Measurements from ENCODE around the gene UTP15. TPM values are rescaled to one million over a fixed set of nuclear protein-coding genes. Genes with fewer than 3 reads are reported as not detected.

The UTP15 gene
- total and polyA plus RNA-seq, 2 of the 4 experiments (the other 2 are of a cell fraction): 11.4 to 28.0 TPM

- Histone ChIP-seq H2BK20ac (ENCODE audit: low read depth, low read length) (no peak overlapping the region), H3K9ac (ENCODE audit: low read depth, low read length) (no peak overlapping the region), H4K91ac (ENCODE audit: insufficient read depth, low read depth, low read length) (no peak overlapping the region), H2AK5ac (ENCODE audit: low read depth, low read length) (no peak overlapping the region), H3K4ac (ENCODE audit: low read depth, low read length) (no peak overlapping the region), H4K20me1 (ENCODE audit: insufficient read depth, low read length) (no peaks in the 10 kb centered on the region), H3K27ac (ENCODE audit: insufficient read depth, low read length) (no peak overlapping the region), H3K18ac (ENCODE audit: low read depth, low read length) (no peak overlapping the region), H2AFZ (replicated peaks; ENCODE audit: low read length, poor library complexity) (no peak overlapping the region), H3K9me1 (ENCODE audit: insufficient read depth, low read length) (no peaks in the 10 kb centered on the region), H3K9me3 (ENCODE audit: control insufficient read depth, insufficient read depth, low read length) (no peaks in the 10 kb centered on the region), H3K4me2 (ENCODE audit: low read depth, low read length) (no peak overlapping the region), H3K36me3 (ENCODE audit: control insufficient read depth, insufficient read depth, low read length) (peaks cover 25% of the 10 kb centered on the region), H2AK9ac (replicated peaks; ENCODE audit: low read depth, low read length, poor library complexity) (no peak overlapping the region), H3K27me3 (ENCODE audit: control insufficient read depth, insufficient read depth, low read length) (no peaks in the 10 kb centered on the region), H2BK120ac (ENCODE audit: low read depth, low read length) (no peak overlapping the region), H4K5ac (ENCODE audit: low read depth, low read length) (no peak overlapping the region), H2BK15ac (ENCODE audit: low read depth, low read length) (no peak overlapping the region), H2BK5ac (ENCODE audit: low read depth, low read length, poor library complexity, severe bottlenecking) (no peak overlapping the region), H3K4me1 (ENCODE audit: control insufficient read depth, insufficient read depth, low read length) (no peaks in the 10 kb centered on the region), H3K56ac (ENCODE audit: extremely low read depth, insufficient read depth, low read length) (no peak overlapping the region), H3K14ac (replicated peaks; ENCODE audit: low read depth, low read length) (no peak overlapping the region), H3K79me1 (ENCODE audit: low read depth in 1 of 2, low read length in 2 of 2) (peaks cover 0 to 7% of the 10 kb centered on the region in 2 experiments; a peak in 2 of 4 replicates), H4K8ac (ENCODE audit: low read depth in 2 of 2, low read length in 2 of 2) (no peak overlapping the region), H3K23ac (ENCODE audit: low read depth, low read length) (no peak overlapping the region), H3K4me3 (ENCODE audit: insufficient read depth, low read depth, low read length) (no peak overlapping the region)
- POLR2A ChIA-PET (ENCODE audit: unreplicated experiment): no interaction called here
- BruUV-seq (replicated peaks): no TSS peak
- dilution Hi-C loops (cut with HindIII; ENCODE audit: low sequenced_read_pairs, unreplicated experiment) (no loop called here), intact Hi-C loops (cut with micrococcal nuclease) (no loop called here), in situ Hi-C loops (cut with MboI; ENCODE audit: low sequenced_read_pairs) (no loop called here)
- DNase-seq: no peak
- TF ChIP-seq BHLHE40 (IDR thresholded peaks at IDR 0.05; ENCODE audit: low read depth, low read length) (no peak), CEBPB (IDR thresholded peaks at IDR 0.05; ENCODE audit: low read depth, low read length) (no peak), ELK1 (IDR thresholded peaks at IDR 0.05; ENCODE audit: borderline replicate concordance, low read depth, low read length) (no peak), RFX5 (IDR thresholded peaks at IDR 0.05; ENCODE audit: low read depth, low read length) (no peak), MAFK (IDR thresholded peaks at IDR 0.05; ENCODE audit: low read depth, low read length) (no peak), RAD21 (IDR thresholded peaks at IDR 0.05; ENCODE audit: low read length) (no peak), MXI1 (IDR thresholded peaks at IDR 0.05; ENCODE audit: borderline replicate concordance, low read depth, low read length) (no peak), NFE2L2 (IDR thresholded peaks at IDR 0.05; ENCODE audit: low read depth, low read length) (no peak), CHD1 (IDR thresholded peaks at IDR 0.05; ENCODE audit: low read depth, low read length) (no peak), POLR2A (IDR thresholded peaks at IDR 0.05; ENCODE audit: low read depth, low read length) (no peak), RCOR1 (IDR thresholded peaks at IDR 0.05; ENCODE audit: insufficient replicate concordance, low read length) (no peak), SMC3 (IDR thresholded peaks at IDR 0.05; ENCODE audit: low read depth, low read length) (no peak), CTCF (conservative IDR thresholded peaks at IDR 0.05; ENCODE audit: low read depth, low read length) (no peak), USF2 (IDR thresholded peaks at IDR 0.05; ENCODE audit: low read depth, low read length) (no peak), MAZ (IDR thresholded peaks at IDR 0.05; ENCODE audit: borderline replicate concordance, low read depth, low read length) (no peak), FOS (IDR thresholded peaks at IDR 0.05; ENCODE audit: low read depth, low read length) (no peak)
- no CpG with 5 or more reads among the region's 1 CpG for WGBS, 2 experiments (ENCODE audit: extremely low coverage in 2 of 2, insufficient read length in 1 of 2)
- CTCF ChIA-PET: interaction anchor here (1.3 kb wide), 1 partner anchor 23 kb away, joined by 3 read pairs; no protein-coding TSS in a partner anchor
- ATAC-seq (ENCODE audit: low read depth): no peak
These were observed 6.6 kb upstream of the UTP15 start for GRCh38 chr5:73558950-73559349.

Measured in IMR-90 (cell line).